Measurements from ENCODE around the gene MYH9. TPM values are rescaled to one million over a fixed set of nuclear protein-coding genes. Genes with fewer than 3 reads are reported as not detected.

The MYH9 gene
- total RNA-seq, 4 donors from 2014 or later = 284 to 323 (median 294) TPM

GRCh38 chr22:36384766-36385481, 2.8 kb downstream of the MYH9 start:
- Histone ChIP-seq H3K36me3 (no peaks in the 10 kb centered on the region), H3K4me1 (peaks cover 69% of the 10 kb centered on the region)
- WGBS = 5% methylated on average over 7 of the region's 7 CpGs

GRCh38 chr22:36383110-36383581, 4.6 kb downstream of the MYH9 start:
- Histone ChIP-seq H3K27me3 (no peaks in the 10 kb centered on the region), H3K4me1 (peaks cover 80% of the 10 kb centered on the region), H3K36me3 (no peaks in the 10 kb centered on the region), H3K9me3 (no peaks in the 10 kb centered on the region), H3K27ac (peak overlapping the region; percentile 29), H3K4me3 (no peak overlapping the region)
- no peak for TF ChIP-seq CTCF (IDR thresholded peaks at IDR 0.05)
- TF ChIP-seq EP300 (IDR thresholded peaks at IDR 0.05) = no peak
- TF ChIP-seq POLR2AphosphoS5 (IDR thresholded peaks at IDR 0.05) = no peak
- no peak for TF ChIP-seq POLR2A (IDR thresholded peaks at IDR 0.05)
- 30% methylated on average over 4 of the region's 4 CpGs for WGBS
- DNase-seq (ENCODE audit: low spot score in 2 of 2) = no peak

More at GRCh38 chr22:36384766-36385481, 2.8 kb downstream of the MYH9 start:
- H3K9me3 ChIP-seq = no peaks in the 10 kb centered on the region
- H3K27ac ChIP-seq = peak overlapping the region; percentile 98
- DNase-seq (ENCODE audit: low spot score in 2 of 2) = no peak
- peak overlapping the region; percentile 78 for H3K4me3 ChIP-seq
- TF ChIP-seq CTCF (IDR thresholded peaks at IDR 0.05) (no peak), EP300 (IDR thresholded peaks at IDR 0.05) (no peak), POLR2AphosphoS5 (IDR thresholded peaks at IDR 0.05) (peak in 1 of 3 donors; percentile 6), POLR2A (IDR thresholded peaks at IDR 0.05) (no peak)
- H3K27me3 ChIP-seq = no peaks in the 10 kb centered on the region

- Histone ChIP-seq H3K27me3 (no peaks in the 10 kb centered on the region), H3K36me3 (no peaks in the 10 kb centered on the region), H3K4me3 (no peak overlapping the region), H3K9me3 (no peaks in the 10 kb centered on the region), H3K4me1 (peaks cover 94% of the 10 kb centered on the region), H3K27ac (no peak overlapping the region)
- no peak for DNase-seq (ENCODE audit: low spot score in 2 of 2)
- no peak for TF ChIP-seq CTCF (IDR thresholded peaks at IDR 0.05)
- no peak for TF ChIP-seq EP300 (IDR thresholded peaks at IDR 0.05)
- WGBS = 72% methylated on average over 5 of the region's 5 CpGs
Observed at GRCh38 chr22:36381513-36382128, 6.1 kb downstream of the MYH9 start.

GRCh38 chr22:36379593-36380361, 8.0 kb downstream of the MYH9 start:
- no peaks in the 10 kb centered on the region for H3K27me3 ChIP-seq
- 69% methylated on average over 8 of the region's 16 CpGs for WGBS
- H3K27ac ChIP-seq = peak overlapping the region; percentile 53
- DNase-seq (ENCODE audit: low spot score in 2 of 2) = no peak
- H3K9me3 ChIP-seq = no peaks in the 10 kb centered on the region
- TF ChIP-seq CTCF (IDR thresholded peaks at IDR 0.05) = no peak
- H3K4me3 ChIP-seq = no peak overlapping the region
- no peaks in the 10 kb centered on the region for H3K36me3 ChIP-seq
- H3K4me1 ChIP-seq = peaks cover 92% of the 10 kb centered on the region

- H3K27ac ChIP-seq = peak overlapping the region; percentile 52
- no peaks in the 10 kb centered on the region for H3K9me3 ChIP-seq
- no peaks in the 10 kb centered on the region for H3K36me3 ChIP-seq
- no peaks in the 10 kb centered on the region for H3K27me3 ChIP-seq
- WGBS = 59% methylated on average over 5 of the region's 5 CpGs
- H3K4me3 ChIP-seq = no peak overlapping the region
- TF ChIP-seq CTCF (IDR thresholded peaks at IDR 0.05) = no peak
- TF ChIP-seq EP300 (IDR thresholded peaks at IDR 0.05) = no peak
- no peak for TF ChIP-seq POLR2A (IDR thresholded peaks at IDR 0.05)
- no peak for TF ChIP-seq POLR2AphosphoS5 (IDR thresholded peaks at IDR 0.05)
- no peak for DNase-seq (ENCODE audit: low spot score in 2 of 2)
- peaks cover 95% of the 10 kb centered on the region for H3K4me1 ChIP-seq
Observed at GRCh38 chr22:36378869-36379217, 8.9 kb downstream of the MYH9 start.
